Endothelial cell of umbilical vein (primary cell): Measurements from ENCODE around the gene SCAI.

ENCODE experiments used
- EZH2 ChIP-seq: IDR thresholded peaks from 2 replicates; pipeline ENCODE4 v1.6.1; 2012; ENCODE audit warnings: borderline replicate concordance, low read depth, mild to moderate bottlenecking, moderate library complexity, low read length, inconsistent platforms; ENCODE audit not compliant: severe bottlenecking
- FOS ChIP-seq: IDR thresholded peaks from 2 replicates; pipeline ENCODE4 v1.6.1; 2011; ENCODE audit warnings: mild to moderate bottlenecking, low read length, moderate library complexity, borderline replicate concordance; ENCODE audit not compliant: insufficient read depth
- GATA2 ChIP-seq: IDR thresholded peaks from 2 replicates; pipeline ENCODE4 v1.7.0; 2011; ENCODE audit warnings: low read depth, mild to moderate bottlenecking, moderate library complexity, mixed read lengths, low read length; ENCODE audit not compliant: insufficient read length, insufficient read depth
- JUN ChIP-seq: IDR thresholded peaks from 2 replicates; pipeline ENCODE4 v1.6.1; 2011; ENCODE audit warnings: borderline replicate concordance, low read depth; ENCODE audit not compliant: insufficient read length, insufficient read depth
- MYC ChIP-seq: IDR thresholded peaks from one replicate; pipeline ENCODE4 v1.6.1; 2011; ENCODE audit warnings: mild to moderate bottlenecking, low read depth, low read length
- POLR2A ChIP-seq: IDR thresholded peaks from 2 replicates; pipeline ENCODE4 v1.6.1; 2012; ENCODE audit warnings: low read depth, mild to moderate bottlenecking, control low read depth, low read length
- POLR2AphosphoS5 ChIP-seq: IDR thresholded peaks from 2 replicates; pipeline ENCODE4 v1.6.1; 2012; ENCODE audit warnings: low read depth, mild to moderate bottlenecking, control low read depth, low read length, moderate library complexity; ENCODE audit not compliant: insufficient read depth
- TF ChIP-seq, protein P1 (sequence below): IDR thresholded peaks from 2 replicates; pipeline ENCODE4 v1.6.1; 2011; ENCODE audit not compliant: insufficient read depth, insufficient read length
- TF ChIP-seq, protein P2 (sequence below), 2 donors: IDR thresholded peaks; 1 replicate in 1 of 2; 2 replicates in 1 of 2; pipeline ENCODE4 v1.5.1; 2011; ENCODE audit warnings: low read length in 2 of 2, mild to moderate bottlenecking in 2 of 2, moderate library complexity in 2 of 2, control low read depth in 1 of 2, inconsistent platforms in 1 of 2, low read depth in 1 of 2; ENCODE audit not compliant: insufficient read depth in 1 of 2; ENCODE audit errors: extremely low read depth in 1 of 2

DNA sequence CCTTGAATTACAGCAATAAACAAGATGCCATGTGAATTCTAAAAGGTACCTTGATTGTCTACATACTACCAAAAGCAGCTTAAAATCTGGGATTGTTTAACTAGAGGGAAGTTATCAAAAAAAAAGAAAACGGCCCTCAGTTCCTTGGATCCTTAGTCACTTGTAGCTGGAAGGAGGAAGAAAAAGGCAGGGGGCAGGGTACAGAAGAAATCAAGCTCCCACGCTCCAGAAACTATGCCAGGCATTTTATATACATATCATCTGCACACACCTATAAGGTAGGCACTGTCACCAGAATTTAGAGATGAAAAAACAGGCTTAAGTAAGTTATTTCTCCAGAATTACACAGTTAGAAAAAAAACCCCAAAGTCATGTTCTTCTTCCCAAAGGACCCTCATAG, 63.4 kb downstream of the SCAI start:
- TF ChIP-seq, protein P1, sequence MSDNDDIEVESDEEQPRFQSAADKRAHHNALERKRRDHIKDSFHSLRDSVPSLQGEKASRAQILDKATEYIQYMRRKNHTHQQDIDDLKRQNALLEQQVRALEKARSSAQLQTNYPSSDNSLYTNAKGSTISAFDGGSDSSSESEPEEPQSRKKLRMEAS = no peak
- no peak for TF ChIP-seq MYC
- TF ChIP-seq EZH2 = no peak
- TF ChIP-seq POLR2AphosphoS5 = no peak
- TF ChIP-seq, protein P2, sequence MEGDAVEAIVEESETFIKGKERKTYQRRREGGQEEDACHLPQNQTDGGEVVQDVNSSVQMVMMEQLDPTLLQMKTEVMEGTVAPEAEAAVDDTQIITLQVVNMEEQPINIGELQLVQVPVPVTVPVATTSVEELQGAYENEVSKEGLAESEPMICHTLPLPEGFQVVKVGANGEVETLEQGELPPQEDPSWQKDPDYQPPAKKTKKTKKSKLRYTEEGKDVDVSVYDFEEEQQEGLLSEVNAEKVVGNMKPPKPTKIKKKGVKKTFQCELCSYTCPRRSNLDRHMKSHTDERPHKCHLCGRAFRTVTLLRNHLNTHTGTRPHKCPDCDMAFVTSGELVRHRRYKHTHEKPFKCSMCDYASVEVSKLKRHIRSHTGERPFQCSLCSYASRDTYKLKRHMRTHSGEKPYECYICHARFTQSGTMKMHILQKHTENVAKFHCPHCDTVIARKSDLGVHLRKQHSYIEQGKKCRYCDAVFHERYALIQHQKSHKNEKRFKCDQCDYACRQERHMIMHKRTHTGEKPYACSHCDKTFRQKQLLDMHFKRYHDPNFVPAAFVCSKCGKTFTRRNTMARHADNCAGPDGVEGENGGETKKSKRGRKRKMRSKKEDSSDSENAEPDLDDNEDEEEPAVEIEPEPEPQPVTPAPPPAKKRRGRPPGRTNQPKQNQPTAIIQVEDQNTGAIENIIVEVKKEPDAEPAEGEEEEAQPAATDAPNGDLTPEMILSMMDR (IDR thresholded peaks at IDR 0.05; ENCODE audit: extremely low read depth in 1 of 2, insufficient read depth in 1 of 2, low read depth in 1 of 2, low read length in 2 of 2) = no peak
- no peak for TF ChIP-seq POLR2A
- TF ChIP-seq GATA2 = no peak
- no peak for TF ChIP-seq JUN
- no peak for TF ChIP-seq FOS
